GM23248 (cell line): ENCODE data around the gene ANTKMT.
"Not testable (repeated sequence)": the region's sequence is repeated elsewhere in the genome, so short reads cannot be mapped to it uniquely, and the experiment has no call there.

ENCODE experiments used
- EZH2 ChIP-seq: fragments of 200-600 bp; sonication (generic); IDR thresholded peaks from 2 replicates; pipeline ENCODE4 v1.6.1; 2018; ENCODE audit warnings: antibody characterized with exemption, mild to moderate bottlenecking; ENCODE audit not compliant: insufficient read depth, poor library complexity, severe bottlenecking
- EZH2phosphoT487 ChIP-seq: fragments of 200-600 bp; sonication (generic); IDR thresholded peaks from 2 replicates; pipeline ENCODE4 v1.6.1; 2018; ENCODE audit warnings: antibody characterized with exemption, moderate library complexity, mild to moderate bottlenecking, low read depth; ENCODE audit not compliant: insufficient read depth

DNA sequence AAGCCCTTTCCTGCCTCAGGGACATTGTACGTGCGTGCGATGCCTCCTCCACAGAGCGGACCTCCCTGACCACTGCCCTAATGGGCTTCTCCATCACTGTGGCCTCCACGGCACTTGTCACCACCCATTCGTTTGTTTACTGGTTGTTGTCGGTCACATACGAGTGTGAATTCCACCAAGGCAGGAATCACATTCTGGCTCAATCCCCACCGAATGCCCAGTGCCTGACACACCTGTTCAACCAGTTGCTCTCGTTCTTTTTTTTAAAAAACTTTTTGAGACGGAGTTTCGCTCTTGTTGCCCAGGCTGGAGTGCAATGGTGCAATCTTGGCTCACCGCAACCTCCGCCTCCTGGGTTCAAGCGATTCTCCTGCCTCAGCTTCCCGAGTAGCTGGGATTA lies 29.7 kb upstream of the ANTKMT start:
- not testable (repeated sequence) for TF ChIP-seq EZH2phosphoT487, EZH2
